SK-N-SH (cell line): ENCODE results near the gene SIDT2. TPM values are rescaled to one million over a fixed set of nuclear protein-coding genes. Genes with fewer than 3 reads are reported as not detected.

Source experiments
- CTCF ChIA-PET: fragments of 300-600, 350-600 bp; formaldehyde crosslinking; extraction: SDS; loops from one replicate; lab custom pipeline; 2021; lab: Yijun Ruan, JAX
- POLR2A ChIA-PET: fragments of 350-600 bp; sonication (Branson Sonifier 250); formaldehyde crosslinking; extraction: SDS; loops from one replicate; lab custom pipeline; 2020; ENCODE audit warnings: antibody characterized with exemption, inconsistent platforms; lab: Yijun Ruan, JAX
- DNase-seq: peaks from one replicate; pipeline ENCODE4 v3.0.0; 2012
- H2AFZ ChIP-seq: fragments of 200-600 bp; sonication (generic); 2 replicates; pipeline ENCODE4 v1.8.1; 2016; ENCODE audit warnings: antibody characterized with exemption, mild to moderate bottlenecking, low read depth
- H3F3A ChIP-seq: fragments of 200-600 bp; sonication (generic); replicated peaks from 2 replicates; pipeline ENCODE3; 2016; ENCODE audit warnings: antibody characterized with exemption, mild to moderate bottlenecking; ENCODE audit not compliant: insufficient read depth
- H3K27ac ChIP-seq, 2 experiments: fragments of 200-500 bp in 1 of 2; fragments of 200-600 bp in 1 of 2; sonication (Bioruptor generic) in 1 of 2; sonication (generic), shearing (Covaris generic) in 1 of 2; 2 replicates each; pipeline versions ENCODE4 v1.5.1 to v1.6.1; 2014 to 2016; ENCODE audit warnings: low read depth in 2 of 2, inconsistent platforms in 1 of 2, low read length in 1 of 2, mild to moderate bottlenecking in 1 of 2, mixed read lengths in 1 of 2
- H3K27me3 ChIP-seq: fragments of 200-600 bp; sonication (generic), shearing (Covaris generic); 2 replicates; pipeline ENCODE4 v1.6.1; 2016; ENCODE audit warnings: mixed run types; ENCODE audit not compliant: insufficient read depth
- H3K36me3 ChIP-seq, 2 experiments: fragments of 200-500 bp in 1 of 2; fragments of 200-600 bp in 1 of 2; sonication (Bioruptor generic) in 1 of 2; sonication (generic) in 1 of 2; replicated peaks in 1 of 2; 2 replicates each; pipeline versions ENCODE3 to v1.5.1; 2014 to 2016; ENCODE audit warnings: low read length in 1 of 2, mild to moderate bottlenecking in 1 of 2; ENCODE audit not compliant: insufficient read depth in 2 of 2, control insufficient read depth in 1 of 2
- H3K4me1 ChIP-seq, 2 experiments: fragments of 200-500 bp in 1 of 2; fragments of 200-600 bp in 1 of 2; sonication (Bioruptor generic) in 1 of 2; sonication (generic), shearing (Covaris generic) in 1 of 2; 2 replicates each; pipeline versions ENCODE4 v1.5.1 to v1.6.1; 2014 to 2016; ENCODE audit warnings: low read depth in 1 of 2, low read length in 1 of 2, mixed run types in 1 of 2; ENCODE audit not compliant: insufficient read depth in 2 of 2, control insufficient read depth in 1 of 2
- H3K4me2 ChIP-seq: fragments of 200-600 bp; sonication (generic), shearing (Covaris generic); 2 replicates; pipeline ENCODE4 v1.6.1; 2017; ENCODE audit warnings: mixed run types
- H3K4me3 ChIP-seq, 2 experiments: fragments of 200-500 bp in 1 of 2; fragments of 200-600 bp in 1 of 2; sonication (Bioruptor generic) in 1 of 2; sonication (generic), shearing (Covaris generic) in 1 of 2; 2 replicates each; pipeline versions ENCODE4 v1.5.1 to v1.8.1; 2014 to 2016; ENCODE audit warnings: low read depth in 2 of 2, inconsistent platforms in 1 of 2, low read length in 1 of 2, mild to moderate bottlenecking in 1 of 2, mixed read lengths in 1 of 2, moderate library complexity in 1 of 2
- H3K79me2 ChIP-seq: fragments of 200-600 bp; sonication (generic); 2 replicates; pipeline ENCODE4 v1.8.1; 2017; ENCODE audit warnings: mild to moderate bottlenecking; ENCODE audit not compliant: insufficient read depth
- H3K9ac ChIP-seq: fragments of 200-600 bp; sonication (generic); 2 replicates; pipeline ENCODE4 v1.6.1; 2017; ENCODE audit warnings: mixed run types
- H3K9me2 ChIP-seq: fragments of 200-600 bp; sonication (generic); 2 replicates; pipeline ENCODE4 v1.6.1; 2017; ENCODE audit warnings: mixed run types
- H3K9me3 ChIP-seq: fragments of 200-600 bp; sonication (generic); 2 replicates; pipeline ENCODE4 v1.6.1; 2017; ENCODE audit warnings: mixed run types, mild to moderate bottlenecking, moderate library complexity
- H4K20me1 ChIP-seq: fragments of 200-600 bp; sonication (generic); 2 replicates; pipeline ENCODE4 v1.6.1; 2017; ENCODE audit warnings: mild to moderate bottlenecking, mixed run types; ENCODE audit not compliant: insufficient read depth
- IRF3 ChIP-seq: fragments of 150-350 bp; IDR thresholded peaks from 2 replicates; pipeline ENCODE4 v1.6.1; 2016; ENCODE audit warnings: mild to moderate bottlenecking, low read depth, low read length
- JUND ChIP-seq: IDR thresholded peaks from 2 replicates; pipeline ENCODE4 v1.4.0; 2012
- RCOR1 ChIP-seq: fragments of 150-350 bp; IDR thresholded peaks from 2 replicates; pipeline ENCODE4 v1.6.1; 2017; ENCODE audit warnings: antibody characterized with exemption, low read length
- RFX5 ChIP-seq: IDR thresholded peaks from 2 replicates; pipeline ENCODE4 v1.6.1; 2012; ENCODE audit warnings: mild to moderate bottlenecking, improper control_type of control experiment, low read length
- RXRA ChIP-seq: IDR thresholded peaks from 2 replicates; pipeline ENCODE4 v1.4.0; 2012; ENCODE audit warnings: low read depth, mild to moderate bottlenecking, borderline replicate concordance
- TAF1 ChIP-seq: IDR thresholded peaks from 2 replicates; pipeline ENCODE4 v1.6.1; 2012; ENCODE audit warnings: low read depth, mild to moderate bottlenecking, low read length, moderate library complexity, borderline replicate concordance
- ZBTB33 ChIP-seq: IDR thresholded peaks from 2 replicates; pipeline ENCODE4 v1.4.0; 2012; ENCODE audit warnings: low read depth, borderline replicate concordance
- WGBS: methylation state at CpG from one replicate; pipeline ENCODE4 v1.1.6; 2017; ENCODE audit warnings: low lambda C conversion rate; 5-methylcytosine and 5-hydroxymethylcytosine counted together
- polyA plus RNA-seq, 3 experiments: library from polyadenylated mRNA; depleted of rRNA; stranded (reverse); fragments of >200 nt; gene quantifications; 2 replicates each; pipeline ENCODE4 v1.2.3, GENCODE V29; 2012

Gene SIDT2
- polyA plus RNA-seq, 1 of the 3 experiments (the other 2 are of a cell fraction): 17.5 TPM

- peaks cover 5% of the 10 kb centered on the region for H3F3A ChIP-seq
- no peak overlapping the region for H3K27ac ChIP-seq
- no peaks in the 10 kb centered on the region for H3K27me3 ChIP-seq
- POLR2A ChIA-PET: no interaction called here
- DNase-seq: no peak
- CTCF ChIA-PET: interaction anchor here (1.6 to 2.2 kb wide), 3 partner anchors 9 to 36 kb away, joined by 5 to 13 read pairs (median 6); no protein-coding TSS in a partner anchor
- H2AFZ ChIP-seq: no peak overlapping the region
- TF ChIP-seq RXRA (no peak), IRF3 (no peak), ZBTB33 (no peak), JUND (no peak)
- H3K4me3 ChIP-seq: no peak overlapping the region
- WGBS: 82% methylated on average over 11 of the region's 11 CpGs
- no peak overlapping the region for H3K9ac ChIP-seq
- no peak overlapping the region for H3K4me2 ChIP-seq
- peaks cover 18 to 55% of the 10 kb centered on the region in 2 experiments for H3K36me3 ChIP-seq
- H3K9me2 ChIP-seq: no peaks in the 10 kb centered on the region
- H3K4me1 ChIP-seq: peaks cover 2 to 11% of the 10 kb centered on the region in 2 experiments; a peak in 2 of 4 replicates
- H3K79me2 ChIP-seq: no peaks in the 10 kb centered on the region
- H3K9me3 ChIP-seq: no peaks in the 10 kb centered on the region
- no peaks in the 10 kb centered on the region for H4K20me1 ChIP-seq
Observed at GRCh38 chr11:117217141-117218084, 38.9 kb downstream of the SIDT2 start.

GRCh38 chr11:117218133-117218915 is 39.8 kb downstream of the SIDT2 start:
- H3K79me2 ChIP-seq: no peaks in the 10 kb centered on the region
- H3K4me2 ChIP-seq: no peak overlapping the region
- no peak for DNase-seq
- H3K4me1 ChIP-seq: peaks cover 2 to 11% of the 10 kb centered on the region in 2 experiments; a peak in 2 of 4 replicates
- WGBS: 93% methylated on average over 15 of the region's 15 CpGs
- ChIA-PET POLR2A (no interaction called here), CTCF (interaction anchor here (1.3 to 1.6 kb wide), 2 partner anchors 8 to 476 kb away, joined by 3 to 5 read pairs; no protein-coding TSS in a partner anchor)
- no peak for TF ChIP-seq RCOR1
- no peak for TF ChIP-seq TAF1
- TF ChIP-seq RFX5: no peak
- H4K20me1 ChIP-seq: no peaks in the 10 kb centered on the region
- no peak overlapping the region for H3K27ac ChIP-seq
- no peaks in the 10 kb centered on the region for H3K9me2 ChIP-seq
- H3F3A ChIP-seq: peaks cover 6% of the 10 kb centered on the region
- no peak overlapping the region for H3K4me3 ChIP-seq
- no peaks in the 10 kb centered on the region for H3K9me3 ChIP-seq
- no peak overlapping the region for H3K9ac ChIP-seq
- peaks cover 22 to 56% of the 10 kb centered on the region in 2 experiments for H3K36me3 ChIP-seq
- H2AFZ ChIP-seq: no peak overlapping the region
- H3K27me3 ChIP-seq: no peaks in the 10 kb centered on the region
